ENCODE results near the gene PRKG1.
A peak's percentile ranks its signal among the peaks of the same experiment; 100 is the strongest.

PRKG1 gene

DNA sequence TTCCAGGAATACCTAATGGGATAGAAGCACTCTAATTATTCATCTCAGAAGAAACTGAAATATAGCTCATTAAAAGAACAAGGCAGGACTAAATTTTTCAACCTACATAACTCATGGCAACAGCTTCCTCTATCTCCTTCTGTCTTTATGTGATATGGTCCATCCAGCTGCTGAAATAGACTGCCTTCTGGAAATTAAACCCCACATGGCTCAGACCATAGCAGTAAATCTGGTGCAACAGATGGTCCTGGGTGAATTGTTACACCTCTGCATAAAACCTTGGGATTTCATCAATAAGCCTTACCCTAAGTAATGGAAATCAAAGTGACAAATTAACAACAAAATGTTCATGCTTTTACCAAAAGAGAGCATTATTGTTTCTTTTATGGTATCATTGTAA is 830.7 kb downstream of the PRKG1 start:
- TF ChIP-seq, protein P1, sequence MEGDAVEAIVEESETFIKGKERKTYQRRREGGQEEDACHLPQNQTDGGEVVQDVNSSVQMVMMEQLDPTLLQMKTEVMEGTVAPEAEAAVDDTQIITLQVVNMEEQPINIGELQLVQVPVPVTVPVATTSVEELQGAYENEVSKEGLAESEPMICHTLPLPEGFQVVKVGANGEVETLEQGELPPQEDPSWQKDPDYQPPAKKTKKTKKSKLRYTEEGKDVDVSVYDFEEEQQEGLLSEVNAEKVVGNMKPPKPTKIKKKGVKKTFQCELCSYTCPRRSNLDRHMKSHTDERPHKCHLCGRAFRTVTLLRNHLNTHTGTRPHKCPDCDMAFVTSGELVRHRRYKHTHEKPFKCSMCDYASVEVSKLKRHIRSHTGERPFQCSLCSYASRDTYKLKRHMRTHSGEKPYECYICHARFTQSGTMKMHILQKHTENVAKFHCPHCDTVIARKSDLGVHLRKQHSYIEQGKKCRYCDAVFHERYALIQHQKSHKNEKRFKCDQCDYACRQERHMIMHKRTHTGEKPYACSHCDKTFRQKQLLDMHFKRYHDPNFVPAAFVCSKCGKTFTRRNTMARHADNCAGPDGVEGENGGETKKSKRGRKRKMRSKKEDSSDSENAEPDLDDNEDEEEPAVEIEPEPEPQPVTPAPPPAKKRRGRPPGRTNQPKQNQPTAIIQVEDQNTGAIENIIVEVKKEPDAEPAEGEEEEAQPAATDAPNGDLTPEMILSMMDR (IDR thresholded peaks at IDR 0.05), result no peak
- no peak for TF ChIP-seq ZFX (IDR thresholded peaks at IDR 0.05; ENCODE audit: borderline replicate concordance)

DNA sequence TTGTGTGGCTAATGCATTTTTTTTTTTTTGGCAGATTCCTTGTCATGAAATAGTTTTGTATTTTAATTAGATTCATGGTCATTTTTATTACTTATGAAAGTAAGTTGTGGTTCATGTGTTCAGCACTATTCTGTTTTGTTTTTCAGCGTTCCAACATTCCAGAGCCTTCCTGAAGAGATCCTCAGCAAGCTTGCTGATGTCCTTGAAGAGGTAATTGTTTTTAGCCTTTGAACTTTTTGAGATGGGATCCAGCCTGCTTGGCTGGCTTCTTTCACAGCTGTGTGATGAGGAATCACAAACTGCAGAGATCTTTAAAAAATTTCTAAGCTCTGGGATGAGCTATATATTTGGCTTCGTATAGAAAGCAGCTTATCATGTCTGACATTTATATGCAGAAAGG is 833.1 kb downstream of the PRKG1 start:
- H3K27ac ChIP-seq, result no peak overlapping the region
- TF ChIP-seq, protein P1 (IDR thresholded peaks at IDR 0.05), result no peak

More for the DNA sequence above, 830.7 kb downstream of the PRKG1 start:
- no peak overlapping the region for H3K27ac ChIP-seq

- H3K27ac ChIP-seq, result no peak overlapping the region
- TF ChIP-seq, protein P1 (IDR thresholded peaks at IDR 0.05), result no peak
- no peak for TF ChIP-seq ZFX (IDR thresholded peaks at IDR 0.05; ENCODE audit: borderline replicate concordance)
Measured at GRCh38 chr10:51910189-51910588, 835.9 kb downstream of the PRKG1 start.

GRCh38 chr10:51910596-51910995 is 836.3 kb downstream of the PRKG1 start:
- no peak for TF ChIP-seq ZFX (IDR thresholded peaks at IDR 0.05; ENCODE audit: borderline replicate concordance)
- TF ChIP-seq, protein P1 (IDR thresholded peaks at IDR 0.05), result no peak
- H3K27ac ChIP-seq, result peak overlapping the region; percentile 47

DNA sequence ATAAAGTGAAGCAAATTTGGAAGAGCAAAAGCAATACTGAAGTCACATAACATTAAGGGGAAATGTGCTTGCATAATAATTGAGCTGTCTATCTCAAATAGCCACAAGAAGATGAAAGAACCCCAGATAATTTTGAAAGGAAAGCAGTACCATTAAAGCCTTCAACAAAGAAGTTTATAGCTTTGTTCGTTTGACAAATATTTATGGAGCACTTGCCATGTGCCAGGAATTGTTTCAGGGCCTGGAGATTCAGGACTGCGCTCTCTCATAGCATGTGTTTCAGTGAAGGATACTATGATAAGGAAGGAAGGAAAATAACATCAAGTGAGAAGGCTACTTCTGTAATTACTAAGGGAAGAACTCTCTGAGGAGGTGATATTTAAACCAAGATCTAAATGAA is 837.4 kb downstream of the PRKG1 start:
- peak overlapping the region; percentile 47 for H3K27ac ChIP-seq
- TF ChIP-seq, protein P1 (IDR thresholded peaks at IDR 0.05), result no peak

DNA sequence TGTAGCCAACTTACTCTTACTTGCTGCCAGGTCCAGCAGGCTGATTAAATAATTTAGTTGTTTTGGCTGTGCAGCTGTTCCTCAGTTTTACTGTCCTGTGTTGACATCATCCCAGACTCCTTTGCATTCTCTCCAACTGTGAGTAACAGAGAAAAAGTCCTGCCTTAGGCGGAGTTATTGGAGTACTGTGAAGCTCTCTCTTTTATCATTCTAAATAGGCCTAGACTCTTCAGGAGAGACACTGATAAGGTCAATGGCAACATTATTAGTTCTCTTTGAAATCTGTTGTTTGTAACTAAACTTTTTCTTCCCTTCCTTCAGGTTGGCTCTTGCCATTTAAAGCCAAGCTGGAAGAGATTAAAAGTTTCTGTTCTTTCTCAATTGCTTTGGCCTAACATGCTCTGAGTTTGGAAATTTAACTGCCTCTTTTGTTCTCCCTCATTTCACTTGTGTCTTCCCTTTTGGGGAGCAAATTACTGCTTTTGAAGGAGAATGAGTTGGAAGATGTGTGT is 840.8 kb downstream of the PRKG1 start:
- TF ChIP-seq ZFX (IDR thresholded peaks at IDR 0.05; ENCODE audit: borderline replicate concordance), result no peak
- TF ChIP-seq, protein P1 (IDR thresholded peaks at IDR 0.05), result no peak
- H3K27ac ChIP-seq, result no peak overlapping the region

DNA sequence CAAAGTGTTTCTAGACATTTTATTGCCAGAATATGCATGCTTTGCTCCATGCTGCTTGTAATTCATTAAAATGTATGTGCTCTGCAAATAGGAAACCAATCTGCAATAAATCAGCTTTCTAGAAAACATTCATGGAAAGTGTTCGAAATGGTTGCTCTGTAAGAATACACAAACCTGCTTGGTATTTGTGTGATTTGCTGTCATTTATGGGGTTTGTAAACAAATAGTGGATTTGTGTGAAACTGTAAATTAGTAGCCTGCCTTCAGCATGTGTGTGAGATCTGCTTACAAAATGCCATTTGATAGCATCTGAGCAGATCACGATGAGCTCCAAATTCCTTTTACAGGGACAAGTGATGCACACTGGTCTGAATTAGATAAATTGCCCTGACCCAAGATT is 844.2 kb downstream of the PRKG1 start:
- TF ChIP-seq, protein P1 (IDR thresholded peaks at IDR 0.05), result no peak
- no peak for TF ChIP-seq ZFX (IDR thresholded peaks at IDR 0.05; ENCODE audit: borderline replicate concordance)
- H3K27ac ChIP-seq, result no peak overlapping the region
